H9 (cell line): Measurements from ENCODE around the gene SLCO3A1. TPM values are rescaled to one million over a fixed set of nuclear protein-coding genes. Genes with fewer than 3 reads are reported as not detected.

Experiments used
- DNase-seq: peaks from one replicate; pipeline ENCODE4 v3.0.0-alpha.2; 2017
- H2AFZ ChIP-seq: one replicate; pipeline ENCODE4 v1.6.1; 2013; ENCODE audit warnings: mild to moderate bottlenecking, low read length, control low read depth, moderate library complexity
- H2AK5ac ChIP-seq: 2 replicates; pipeline ENCODE4 v1.6.1; 2013; ENCODE audit warnings: low read length, control low read depth, mixed read lengths; ENCODE audit not compliant: insufficient read length
- H2BK120ac ChIP-seq: one replicate; pipeline ENCODE4 v1.6.1; 2013; ENCODE audit warnings: low read depth, mild to moderate bottlenecking, low read length, control low read depth, inconsistent platforms; ENCODE audit not compliant: poor library complexity, severe bottlenecking
- H2BK12ac ChIP-seq: 2 replicates; pipeline ENCODE4 v1.6.1; 2013; ENCODE audit warnings: low read length, control low read depth, mixed read lengths, low read depth; ENCODE audit not compliant: insufficient read length
- H2BK15ac ChIP-seq: 2 replicates; pipeline ENCODE4 v1.6.1; 2013; ENCODE audit warnings: low read depth, low read length, control low read depth
- H2BK20ac ChIP-seq: one replicate; pipeline ENCODE4 v1.6.1; 2013; ENCODE audit warnings: low read depth, mild to moderate bottlenecking, low read length, control low read depth, inconsistent platforms; ENCODE audit not compliant: poor library complexity, severe bottlenecking
- H2BK5ac ChIP-seq: 2 replicates; pipeline ENCODE4 v1.6.1; 2013; ENCODE audit warnings: low read length, control low read depth, mixed read lengths; ENCODE audit not compliant: insufficient read length
- H3K14ac ChIP-seq: 2 replicates; pipeline ENCODE4 v1.6.1; 2013; ENCODE audit warnings: low read length, control low read depth; ENCODE audit not compliant: insufficient read depth
- H3K18ac ChIP-seq: 2 replicates; pipeline ENCODE4 v1.6.1; 2013; ENCODE audit warnings: low read depth, mild to moderate bottlenecking, mixed read lengths, low read length, control low read depth; ENCODE audit not compliant: insufficient read length
- H3K23ac ChIP-seq: 2 replicates; pipeline ENCODE4 v1.6.1; 2013; ENCODE audit warnings: low read length, control low read depth, mixed read lengths, low read depth; ENCODE audit not compliant: insufficient read length
- H3K23me2 ChIP-seq: 2 replicates; pipeline ENCODE4 v1.6.1; 2013; ENCODE audit warnings: low read depth, mild to moderate bottlenecking, mixed read lengths, low read length, control low read depth; ENCODE audit not compliant: insufficient read length, poor library complexity, severe bottlenecking
- H3K27ac ChIP-seq: 2 replicates; pipeline ENCODE4 v1.5.1; 2013; ENCODE audit warnings: low read length, control low read depth, mixed read lengths, low read depth; ENCODE audit not compliant: insufficient read length
- H3K27me3 ChIP-seq: 2 replicates; pipeline ENCODE4 v1.6.1; 2013; ENCODE audit warnings: low read length, control low read depth, inconsistent platforms; ENCODE audit not compliant: insufficient read depth
- H3K4ac ChIP-seq: 2 replicates; pipeline ENCODE4 v1.6.1; 2013; ENCODE audit warnings: low read depth, mild to moderate bottlenecking, control low read depth, inconsistent platforms, low read length, moderate library complexity
- H3K4me1 ChIP-seq: 2 replicates; pipeline ENCODE4 v1.6.1; 2013; ENCODE audit warnings: low read length, control low read depth, inconsistent platforms; ENCODE audit not compliant: insufficient read depth
- H3K4me2 ChIP-seq: 2 replicates; pipeline ENCODE4 v1.6.1; 2013; ENCODE audit warnings: low read length, control low read depth, mixed read lengths; ENCODE audit not compliant: insufficient read length, insufficient read depth
- H3K56ac ChIP-seq: 2 replicates; pipeline ENCODE4 v1.6.1; 2013; ENCODE audit warnings: low read depth, mild to moderate bottlenecking, mixed read lengths, low read length, control low read depth; ENCODE audit not compliant: insufficient read length
- H3K79me1 ChIP-seq: 2 replicates; pipeline ENCODE4 v1.6.1; 2013; ENCODE audit warnings: low read depth, mild to moderate bottlenecking, moderate library complexity, low read length, control low read depth, inconsistent platforms; ENCODE audit not compliant: insufficient read depth, poor library complexity, severe bottlenecking
- H3K79me2 ChIP-seq: 2 replicates; pipeline ENCODE4 v1.6.1; 2013; ENCODE audit warnings: low read length, control low read depth, inconsistent platforms; ENCODE audit not compliant: insufficient read depth
- H3K9ac ChIP-seq: 2 replicates; pipeline ENCODE4 v1.6.1; 2013; ENCODE audit warnings: low read length, control low read depth, mixed read lengths; ENCODE audit not compliant: insufficient read length; ENCODE audit errors: extremely low read depth
- H3K9me3 ChIP-seq: one replicate; pipeline ENCODE4 v1.6.1; 2013; ENCODE audit warnings: low read depth, low read length, inconsistent platforms; ENCODE audit not compliant: control insufficient read depth
- H3T11ph ChIP-seq: one replicate; pipeline ENCODE4 v1.6.1; 2013; ENCODE audit warnings: mild to moderate bottlenecking, low read length, control low read depth, inconsistent platforms
- H4K20me1 ChIP-seq: one replicate; pipeline ENCODE4 v1.6.1; 2013; ENCODE audit not compliant: control insufficient read depth, insufficient read length, insufficient read depth
- H4K5ac ChIP-seq: 2 replicates; pipeline ENCODE4 v1.6.1; 2013; ENCODE audit warnings: low read depth, mild to moderate bottlenecking, mixed read lengths, low read length, control low read depth; ENCODE audit not compliant: insufficient read length
- H4K8ac ChIP-seq: replicated peaks from 2 replicates; pipeline ENCODE4 v1.6.1; 2013; ENCODE audit warnings: low read length, control low read depth, mixed read lengths, low read depth; ENCODE audit not compliant: insufficient read length
- H4K91ac ChIP-seq: 2 replicates; pipeline ENCODE4 v1.6.1; 2013; ENCODE audit warnings: low read depth, mild to moderate bottlenecking, moderate library complexity, mixed read lengths, low read length, control low read depth; ENCODE audit not compliant: insufficient read length
- H3K27ac Mint-ChIP-seq, 3 experiments: 2 replicates in 2 of 3; 3 replicates in 1 of 3; pipeline ENCODE4 v1.8.0; 2020 to 2021; ENCODE audit warnings: mixed read lengths in 3 of 3, mild to moderate bottlenecking in 1 of 3, moderate library complexity in 1 of 3
- H3K27me3 Mint-ChIP-seq: 2 replicates; pipeline ENCODE4 v1.8.0; 2021; ENCODE audit warnings: low read depth, mild to moderate bottlenecking, moderate library complexity, mixed read lengths
- H3K36me3 Mint-ChIP-seq, 3 experiments: 2 replicates in 2 of 3; 3 replicates in 1 of 3; pipeline ENCODE4 v1.8.0; 2020 to 2021; ENCODE audit warnings: low read depth in 3 of 3, mixed read lengths in 3 of 3; ENCODE audit not compliant: insufficient read depth in 1 of 3
- H3K4me1 Mint-ChIP-seq, 2 experiments: 2 replicates each; pipeline ENCODE4 v1.8.0; 2020; ENCODE audit warnings: mixed read lengths in 2 of 2
- H3K4me3 Mint-ChIP-seq, 2 experiments: 2 replicates in 1 of 2; 3 replicates in 1 of 2; pipeline ENCODE4 v1.8.0; 2020 to 2021; ENCODE audit warnings: mild to moderate bottlenecking in 2 of 2, mixed read lengths in 2 of 2, moderate library complexity in 1 of 2
- H3K9me3 Mint-ChIP-seq, 2 experiments: 2 replicates in 1 of 2; 3 replicates in 1 of 2; pipeline ENCODE4 v1.8.0; 2020; ENCODE audit warnings: mild to moderate bottlenecking in 2 of 2, mixed read lengths in 2 of 2, moderate library complexity in 1 of 2
- CTCF ChIP-seq: fragments of 200-600 bp; sonication (generic); conservative IDR thresholded peaks from 3 replicates; pipeline ENCODE4 v1.8.0; 2021; ENCODE audit warnings: antibody characterized with exemption, mild to moderate bottlenecking
- WGBS: extraction: QIAGEN DNeasy Blood & Tissue Kit; methylation state at CpG from one replicate; pipeline ENCODE4 v1.1.7; 2013; ENCODE audit warnings: missing lambda C conversion rate, low lambda C conversion rate, mixed read lengths; ENCODE audit not compliant: insufficient read length; ENCODE audit errors: extremely low coverage; 5-methylcytosine and 5-hydroxymethylcytosine counted together
- total RNA-seq: library from RNA; stranded (reverse); gene quantifications from 2 replicates; pipeline ENCODE4 v1.2.1, GENCODE V29; 2021

The SLCO3A1 gene
- total RNA-seq, 1 experiment from 2014 or later: 9.4 TPM

DNA sequence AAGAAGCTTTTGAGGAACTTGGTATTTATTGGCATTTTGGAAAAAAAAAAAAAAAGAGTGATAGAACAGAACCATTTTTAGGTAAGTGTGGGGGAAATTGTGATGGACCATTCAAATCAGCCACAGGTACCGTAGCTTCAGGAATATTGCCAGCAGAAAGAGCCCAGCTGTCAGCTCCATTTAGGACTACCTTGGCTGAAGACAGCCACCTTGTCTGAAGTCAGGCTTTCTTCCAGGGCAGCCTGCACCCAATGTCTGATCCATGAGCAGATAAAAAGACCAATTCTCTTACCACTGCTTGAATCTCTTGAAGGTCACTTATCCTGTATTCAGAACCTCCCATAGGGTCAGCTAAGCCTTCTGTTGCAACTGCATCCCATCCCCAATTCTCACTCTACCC lies 37.6 kb downstream of the SLCO3A1 start:
- Histone ChIP-seq H3K23me2 (no peaks in the 10 kb centered on the region), H2BK15ac (no peak overlapping the region), H2BK120ac (no peak overlapping the region), H3K9ac (no peak overlapping the region), H3K18ac (no peak overlapping the region), H3K27ac (no peak overlapping the region), H3K4me2 (no peak overlapping the region), H3K4ac (no peak overlapping the region), H3K79me2 (no peaks in the 10 kb centered on the region), H3K79me1 (no peaks in the 10 kb centered on the region), H2AFZ (no peak overlapping the region), H3K9me3 (no peaks in the 10 kb centered on the region), H2AK5ac (no peak overlapping the region), H3K27me3 (no peaks in the 10 kb centered on the region), H4K5ac (no peak overlapping the region), H3K4me1 (peaks cover 2% of the 10 kb centered on the region; the same call in 1 of the 2 replicates), H2BK12ac (no peak overlapping the region), H2BK20ac (no peak overlapping the region), H3K14ac (no peak overlapping the region), H3K23ac (no peak overlapping the region), H4K20me1 (no peaks in the 10 kb centered on the region), H2BK5ac (no peak overlapping the region), H4K8ac (no peak overlapping the region), H3K56ac (no peak overlapping the region), H4K91ac (no peak overlapping the region), H3T11ph (no peak overlapping the region)
- no peak for TF ChIP-seq CTCF
- Mint-ChIP-seq H3K36me3 (0 out of 7 replicates have a peak, but pooled peaks cover 0 to 2% (median 0%) of the 10 kb centered on the region in 3 experiments), H3K27ac (peak overlapping the region in 1 of 3 experiments; percentile 81; a peak in 1 of 7 replicates), H3K4me3 (no peak overlapping the region), H3K4me1 (peaks cover 27 to 39% of the 10 kb centered on the region in 2 experiments), H3K27me3 (no peaks in the 10 kb centered on the region), H3K9me3 (no peaks in the 10 kb centered on the region; a peak in 1 of 5 replicates)
- no CpG with 5 or more reads among the region's 1 CpG for WGBS
- DNase-seq: no peak
